Activated B cell treated with CpG ODN at 0.5 μM for 24 hours (primary cell): ENCODE results near the gene BRAF. TPM values are rescaled to one million over a fixed set of nuclear protein-coding genes. Genes with fewer than 3 reads are reported as not detected.
"Not testable (repeated sequence)": the region's sequence is repeated elsewhere in the genome, so short reads cannot be mapped to it uniquely, and the experiment has no call there.

Source experiments
- ATAC-seq: fragments of 200-7000 bp; cut with Tn5 transposase; one replicate; pipeline ENCODE4 v1.10.0; 2021; ENCODE audit warnings: low read depth, mild to moderate bottlenecking, moderate library complexity
- CTCF ChIA-PET: fragments of 350-600 bp; sonication (Branson Sonifier 250); formaldehyde crosslinking; loops from one replicate; lab custom pipeline; 2021; ENCODE audit warnings: antibody characterized with exemption; lab: Charles Lee
- POLR2A ChIA-PET: fragments of 350-600 bp; sonication (Branson Sonifier 250); formaldehyde crosslinking; loops from one replicate; lab custom pipeline; 2021; ENCODE audit warnings: antibody characterized with exemption; lab: Charles Lee
- DNase-seq: peaks from one replicate; pipeline ENCODE4 v3.0.0; 2022
- H3K27ac Mint-ChIP-seq: one replicate; pipeline ENCODE4 v1.8.0; 2020; ENCODE audit warnings: mixed read lengths
- H3K27me3 Mint-ChIP-seq: one replicate; pipeline ENCODE4 v1.8.0; 2021; ENCODE audit warnings: mixed read lengths
- H3K36me3 Mint-ChIP-seq: one replicate; pipeline ENCODE4 v1.8.0; 2021; ENCODE audit warnings: low read depth, mixed read lengths
- H3K4me1 Mint-ChIP-seq: one replicate; pipeline ENCODE4 v1.8.0; 2021; ENCODE audit warnings: mixed read lengths
- H3K4me3 Mint-ChIP-seq: one replicate; pipeline ENCODE4 v1.8.0; 2020; ENCODE audit warnings: mild to moderate bottlenecking, mixed read lengths
- H3K9me3 Mint-ChIP-seq: one replicate; pipeline ENCODE4 v1.8.0; 2020; ENCODE audit warnings: mixed read lengths
- CTCF ChIP-seq: fragments of 200-600 bp; IDR thresholded peaks from one replicate; pipeline ENCODE4 v1.8.0; 2022; ENCODE audit warnings: antibody characterized with exemption, mild to moderate bottlenecking
- intact Hi-C: fragments of 100-400 bp; cut with micrococcal nuclease; formaldehyde crosslinking; loops from one replicate; pipeline ENCODE4 v1.15.1; 2024
- total RNA-seq: library from RNA; stranded (reverse); gene quantifications from 2 replicates; pipeline ENCODE4 v1.2.3, GENCODE V29; 2022

BRAF gene
- total RNA-seq, 1 donor from 2014 or later = 65.4 TPM

- no peak for ATAC-seq
- CTCF ChIA-PET = no interaction called here
These were observed 35.1 kb downstream of the BRAF start for GRCh38 chr7:140889645-140890044.

GRCh38 chr7:140889150-140889549, 35.6 kb downstream of the BRAF start:
- DNase-seq (no peak), ATAC-seq (no peak)
- TF ChIP-seq CTCF = no peak
- POLR2A ChIA-PET = no interaction called here
- no peaks in the 10 kb centered on the region for H3K27me3 Mint-ChIP-seq
- H3K36me3 Mint-ChIP-seq = peaks cover 16% of the 10 kb centered on the region
- H3K9me3 Mint-ChIP-seq = no peaks in the 10 kb centered on the region
- CTCF ChIA-PET = no interaction called here
- peaks cover 75% of the 10 kb centered on the region for H3K4me1 Mint-ChIP-seq
- no peak overlapping the region for H3K4me3 Mint-ChIP-seq
- H3K27ac Mint-ChIP-seq = no peak overlapping the region
- intact Hi-C loops = no loop called here

More at GRCh38 chr7:140889645-140890044, 35.1 kb downstream of the BRAF start:
- H3K27me3 Mint-ChIP-seq = no peaks in the 10 kb centered on the region
- no peaks in the 10 kb centered on the region for H3K9me3 Mint-ChIP-seq
- H3K36me3 Mint-ChIP-seq = peaks cover 16% of the 10 kb centered on the region
- POLR2A ChIA-PET = no interaction called here
- DNase-seq = no peak
- peaks cover 80% of the 10 kb centered on the region for H3K4me1 Mint-ChIP-seq
- H3K4me3 Mint-ChIP-seq = no peak overlapping the region
- TF ChIP-seq CTCF = no peak
- intact Hi-C loops = loop anchor here (1.0 kb wide), 1 partner anchor 12 kb away; no protein-coding TSS in a partner anchor
- no peak overlapping the region for H3K27ac Mint-ChIP-seq

GRCh38 chr7:140888087-140888486, 36.6 kb downstream of the BRAF start:
- Mint-ChIP-seq H3K9me3 (no peaks in the 10 kb centered on the region), H3K27ac (no peak overlapping the region), H3K4me1 (peaks cover 73% of the 10 kb centered on the region), H3K27me3 (no peaks in the 10 kb centered on the region), H3K4me3 (no peak overlapping the region), H3K36me3 (peaks cover 12% of the 10 kb centered on the region)
- ChIA-PET CTCF (no interaction called here), POLR2A (interaction anchor here (0.7 kb wide), 1 partner anchor 222 kb away, joined by 3 read pairs; no protein-coding TSS in a partner anchor)
- no peak for DNase-seq
- no peak for ATAC-seq
- no peak for TF ChIP-seq CTCF
- intact Hi-C loops = no loop called here

GRCh38 chr7:140885735-140886334, 38.9 kb downstream of the BRAF start:
- intact Hi-C loops = loop anchor here (1.0 to 2.0 kb wide), 2 partner anchors 10 to 17 kb away; no protein-coding TSS in a partner anchor
- H3K4me3 Mint-ChIP-seq = peak overlapping the region; percentile 1
- ATAC-seq (peak; percentile 31), DNase-seq (no peak)
- H3K27me3 Mint-ChIP-seq = no peaks in the 10 kb centered on the region
- peaks cover 3% of the 10 kb centered on the region for H3K36me3 Mint-ChIP-seq
- no peak for TF ChIP-seq CTCF
- H3K4me1 Mint-ChIP-seq = peaks cover 71% of the 10 kb centered on the region
- H3K9me3 Mint-ChIP-seq = no peaks in the 10 kb centered on the region
- ChIA-PET POLR2A (no interaction called here), CTCF (no interaction called here)
- H3K27ac Mint-ChIP-seq = no peak overlapping the region

GRCh38 chr7:140883378-140883777, 41.4 kb downstream of the BRAF start:
- ATAC-seq (no peak), DNase-seq (no peak)
- Mint-ChIP-seq H3K27me3 (no peaks in the 10 kb centered on the region), H3K4me3 (no peak overlapping the region), H3K9me3 (peaks cover 1% of the 10 kb centered on the region), H3K4me1 (peaks cover 63% of the 10 kb centered on the region), H3K27ac (peak overlapping the region; percentile 54), H3K36me3 (peaks cover 13% of the 10 kb centered on the region)
- POLR2A ChIA-PET = no interaction called here
- CTCF ChIA-PET = no interaction called here
- TF ChIP-seq CTCF = no peak
- intact Hi-C loops = no loop called here

- H3K36me3 Mint-ChIP-seq = peaks cover 14% of the 10 kb centered on the region
- CTCF ChIA-PET, H3K9me3 Mint-ChIP-seq, H3K27me3 Mint-ChIP-seq, H3K4me3 Mint-ChIP-seq, intact Hi-C loops, ATAC-seq, POLR2A ChIA-PET, DNase-seq: not testable (repeated sequence)
- peaks cover 63% of the 10 kb centered on the region for H3K4me1 Mint-ChIP-seq
- H3K27ac Mint-ChIP-seq = peak overlapping the region; percentile 36
These were observed 41.9 kb downstream of the BRAF start for GRCh38 chr7:140882834-140883233.
